Left lung (tissue), 14 donors: ENCODE results near the gene DEFB125. TPM values are rescaled to one million over a fixed set of nuclear protein-coding genes. Genes with fewer than 3 reads are reported as not detected.

Experiments
- ATAC-seq: fragments of 200-7000 bp; cut with Tn5 transposase; one replicate; pipeline ENCODE4 v1.9.1; 2020; ENCODE audit warnings: moderate library complexity
- DNase-seq, 4 donors: peaks; one replicate each; pipeline ENCODE4 v3.0.0-alpha.2; 2013 to 2020
- H3K27ac ChIP-seq, 2 donors: fragments of 200-600 bp; sonication (generic) in 1 of 2; one replicate each; pipeline versions ENCODE4 v1.5.0 to v1.8.0; 2020 to 2021
- H3K27me3 ChIP-seq, 2 donors: fragments of 200-600 bp; sonication (generic) in 1 of 2; one replicate each; pipeline versions ENCODE4 v1.5.0 to v1.8.0; 2020 to 2021
- H3K36me3 ChIP-seq, 2 donors: fragments of 200-600 bp; sonication (generic) in 1 of 2; one replicate each; pipeline versions ENCODE4 v1.5.0 to v1.8.0; 2020 to 2021
- H3K4me1 ChIP-seq, 2 donors: fragments of 200-600 bp; one replicate each; pipeline ENCODE4 v1.8.0; 2021
- H3K4me3 ChIP-seq, 2 donors: fragments of 200-600 bp; sonication (generic) in 1 of 2; one replicate each; pipeline versions ENCODE4 v1.5.0 to v1.8.0; 2020 to 2021; ENCODE audit warnings: mild to moderate bottlenecking in 1 of 2
- H3K9me3 ChIP-seq, 2 donors: fragments of 200-600 bp; sonication (generic) in 1 of 2; one replicate each; pipeline versions ENCODE4 v1.5.0 to v1.8.0; 2020 to 2021
- intact Hi-C, 2 donors: fragments of 100-400 bp; cut with DNase I; formaldehyde crosslinking; loops; one replicate each; pipeline versions ENCODE4 v1.11.2 to v1.14.2; 2022
- long read RNA-seq, 12 donors: library from polyadenylated mRNA in 2 of 12; unstranded in 2 of 12; transcript quantifications; one replicate each; pipeline ENCODE4 v2.0.0 and lab custom pipeline, GENCODE V29; 2019 to 2026
- polyA plus RNA-seq, 6 donors: library from polyadenylated mRNA; unstranded; fragments of 120-200 nt; gene quantifications; one replicate each; pipeline ENCODE4 v1.2.1, GENCODE V29; 2013; ENCODE audit not compliant: insufficient read length in 6 of 6
- total RNA-seq, 2 donors: library from RNA; stranded (reverse); fragmentation: NEBNext Ultra II Directional; extraction: Animal tissue kit (Norgen Biotek cat#: 25700); gene quantifications; one replicate each; pipeline ENCODE4 v1.2.1, GENCODE V29; 2021
- TF ChIP-seq, protein P1 (sequence below), 2 donors: fragments of 200-600 bp; sonication (generic) in 1 of 2; IDR thresholded peaks; one replicate each; pipeline versions ENCODE4 v1.5.0 to v1.8.0; 2021; ENCODE audit warnings: antibody characterized with exemption in 2 of 2
- donor health status: DM: no; HTN: yes; CAD: no.
- donor health status: DM: no; HTN: no; CAD: no.

DEFB125 gene
- total RNA-seq = not detected
- polyA plus RNA-seq = not detected
- long read RNA-seq, donor 1 = 0 reads
- long read RNA-seq, donor 2 = 0 reads
- long read RNA-seq, donor 3 = 0 reads
- long read RNA-seq, donor 4 = 0 reads
- long read RNA-seq, donor 5 = 0 reads
- long read RNA-seq, donor 6 = 0 reads
- long read RNA-seq, donor 7 = 0 reads
- long read RNA-seq, donor 8 = 0 reads
- long read RNA-seq, donor 9 = 0 reads
- long read RNA-seq, donor 10 = 0 reads
- long read RNA-seq, donor 11 = 0 reads
- long read RNA-seq, donor 12 = 0 reads

DNA sequence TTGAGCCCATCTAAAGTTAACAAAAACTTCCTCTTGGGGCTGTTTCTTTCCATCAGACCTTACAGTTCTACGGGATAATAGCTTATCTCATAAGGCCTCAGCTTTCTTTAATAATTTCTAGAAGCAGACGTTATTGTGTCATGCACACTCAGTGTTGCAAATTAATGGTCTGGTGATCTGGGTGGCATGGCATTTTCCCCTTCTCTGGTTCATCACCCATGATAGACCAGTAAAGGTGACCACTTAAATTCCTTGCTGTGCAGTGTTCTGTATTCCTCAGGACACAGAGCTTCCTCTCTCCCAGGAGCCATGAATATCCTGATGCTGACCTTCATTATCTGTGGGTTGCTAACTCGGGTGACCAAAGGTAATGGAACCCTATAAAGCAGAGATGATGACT is at the start of gene DEFB125:
DEFB125 (plus strand) TSS at position 272 of the 400 bp plus-strand sequence; CDS start at position 310, 38 bp downstream.
- ATAC-seq = no peak
- H3K27me3 ChIP-seq = peaks cover 0 to 32% of the 10 kb centered on the region in 2 donors
- intact Hi-C loops = no loop called here
- TF ChIP-seq, protein P1, sequence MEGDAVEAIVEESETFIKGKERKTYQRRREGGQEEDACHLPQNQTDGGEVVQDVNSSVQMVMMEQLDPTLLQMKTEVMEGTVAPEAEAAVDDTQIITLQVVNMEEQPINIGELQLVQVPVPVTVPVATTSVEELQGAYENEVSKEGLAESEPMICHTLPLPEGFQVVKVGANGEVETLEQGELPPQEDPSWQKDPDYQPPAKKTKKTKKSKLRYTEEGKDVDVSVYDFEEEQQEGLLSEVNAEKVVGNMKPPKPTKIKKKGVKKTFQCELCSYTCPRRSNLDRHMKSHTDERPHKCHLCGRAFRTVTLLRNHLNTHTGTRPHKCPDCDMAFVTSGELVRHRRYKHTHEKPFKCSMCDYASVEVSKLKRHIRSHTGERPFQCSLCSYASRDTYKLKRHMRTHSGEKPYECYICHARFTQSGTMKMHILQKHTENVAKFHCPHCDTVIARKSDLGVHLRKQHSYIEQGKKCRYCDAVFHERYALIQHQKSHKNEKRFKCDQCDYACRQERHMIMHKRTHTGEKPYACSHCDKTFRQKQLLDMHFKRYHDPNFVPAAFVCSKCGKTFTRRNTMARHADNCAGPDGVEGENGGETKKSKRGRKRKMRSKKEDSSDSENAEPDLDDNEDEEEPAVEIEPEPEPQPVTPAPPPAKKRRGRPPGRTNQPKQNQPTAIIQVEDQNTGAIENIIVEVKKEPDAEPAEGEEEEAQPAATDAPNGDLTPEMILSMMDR (IDR thresholded peaks at IDR 0.05) = no peak
- no peak within 1 kb of the TSS for H3K4me3 ChIP-seq
- no peaks in the 10 kb centered on the region for H3K4me1 ChIP-seq
- no peak within 1 kb of the TSS for H3K27ac ChIP-seq
- no peaks in the 10 kb centered on the region for H3K36me3 ChIP-seq
- no peaks in the 10 kb centered on the region for H3K9me3 ChIP-seq
- no peak for DNase-seq

- Histone ChIP-seq H3K27me3 (peaks cover 0 to 4% of the 10 kb centered on the region in 2 donors), H3K4me1 (no peaks in the 10 kb centered on the region), H3K27ac (no peak overlapping the region), H3K4me3 (no peak overlapping the region), H3K9me3 (peaks cover 0 to 19% of the 10 kb centered on the region in 2 donors), H3K36me3 (no peaks in the 10 kb centered on the region)
- TF ChIP-seq, protein P1 (IDR thresholded peaks at IDR 0.05) = no peak
- intact Hi-C loops = no loop called here
- no peak for ATAC-seq
- no peak for DNase-seq
Observed at GRCh38 chr20:60035-60918, 27.2 kb upstream of the DEFB125 start.

GRCh38 chr20:61230-61629 is 26.2 kb upstream of the DEFB125 start:
- TF ChIP-seq, protein P1 (IDR thresholded peaks at IDR 0.05) = no peak
- Histone ChIP-seq H3K27ac (no peak overlapping the region), H3K9me3 (peaks cover 0 to 25% of the 10 kb centered on the region in 2 donors), H3K27me3 (peaks cover 0 to 4% of the 10 kb centered on the region in 2 donors), H3K36me3 (no peaks in the 10 kb centered on the region), H3K4me1 (no peaks in the 10 kb centered on the region), H3K4me3 (no peak overlapping the region)
- intact Hi-C loops = no loop called here
- ATAC-seq = no peak
- no peak for DNase-seq

GRCh38 chr20:61757-62156 is 25.7 kb upstream of the DEFB125 start:
- Histone ChIP-seq H3K9me3 (peaks cover 0 to 25% of the 10 kb centered on the region in 2 donors), H3K4me3 (no peak overlapping the region), H3K4me1 (no peaks in the 10 kb centered on the region), H3K27ac (no peak overlapping the region), H3K27me3 (peaks cover 0 to 4% of the 10 kb centered on the region in 2 donors), H3K36me3 (no peaks in the 10 kb centered on the region)
- TF ChIP-seq, protein P1 (IDR thresholded peaks at IDR 0.05) = no peak
- ATAC-seq (no peak), DNase-seq (no peak)
- intact Hi-C loops = no loop called here

DNA sequence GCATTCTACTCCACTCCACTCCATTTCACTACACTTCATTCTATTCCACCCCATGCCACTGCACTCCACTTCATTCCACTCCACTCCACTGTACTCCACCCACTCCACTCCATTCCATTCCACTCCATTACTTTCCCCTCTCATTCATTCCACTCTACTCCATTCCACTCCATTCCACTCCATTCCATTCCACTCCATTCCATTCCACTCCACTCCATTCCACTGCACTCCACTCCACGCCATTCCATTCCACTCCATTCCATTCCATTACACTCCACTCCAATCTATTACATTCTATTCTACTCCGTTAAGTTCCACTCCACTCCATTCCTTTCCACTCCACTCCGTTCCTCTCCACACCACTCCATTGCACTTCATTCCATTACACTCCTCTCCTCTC is 25.0 kb upstream of the DEFB125 start:
- Histone ChIP-seq H3K27ac (no peak overlapping the region), H3K27me3 (peaks cover 0 to 4% of the 10 kb centered on the region in 2 donors), H3K4me3 (no peak overlapping the region), H3K4me1 (no peaks in the 10 kb centered on the region), H3K9me3 (peaks cover 0 to 25% of the 10 kb centered on the region in 2 donors), H3K36me3 (no peaks in the 10 kb centered on the region)
- no peak for DNase-seq
- intact Hi-C loops = no loop called here
- ATAC-seq = no peak
- TF ChIP-seq, protein P1 (IDR thresholded peaks at IDR 0.05) = no peak
